Right ventricle myocardium superior (tissue), 1 donor: ENCODE measurements around the gene IFNL1. TPM values are rescaled to one million over a fixed set of nuclear protein-coding genes. Genes with fewer than 3 reads are reported as not detected.
"Not testable (repeated sequence)": the region's sequence is repeated elsewhere in the genome, so short reads cannot be mapped to it uniquely, and the experiment has no call there.

Experiments
- ATAC-seq: fragments of 200-7000 bp; cut with Tn5 transposase; one replicate; pipeline ENCODE4 v1.9.1; 2020; ENCODE audit warnings: mild to moderate bottlenecking; ENCODE audit not compliant: poor library complexity
- DNase-seq: peaks from one replicate; pipeline ENCODE4 v3.0.0-alpha.2; 2020
- intact Hi-C: fragments of 100-400 bp; cut with DNase I; formaldehyde crosslinking; loops from one replicate; pipeline ENCODE4 v1.11.2; 2022
- total RNA-seq: library from RNA; stranded (reverse); fragmentation: NEBNext Ultra II Directional; extraction: Animal tissue kit (Norgen Biotek cat#: 25700); gene quantifications from one replicate; pipeline ENCODE4 v1.2.1, GENCODE V29; 2021
- donor health status: DM: no; HTN: yes; CAD: no; lungs with severe emphysema.

Gene IFNL1
- total RNA-seq, 1 donor from 2014 or later, result not detected

- DNase-seq, result no peak
- no peak for ATAC-seq
- intact Hi-C loops, result no loop called here
Observed at GRCh38 chr19:39304701-39305571, 8.7 kb downstream of the IFNL1 start.

- no peak for ATAC-seq
- DNase-seq, result no peak
- intact Hi-C loops, result no loop called here
Observed at GRCh38 chr19:39306075-39306474, 9.9 kb downstream of the IFNL1 start.

GRCh38 chr19:39307046-39307821 is 11.0 kb downstream of the IFNL1 start:
- intact Hi-C loops, result no loop called here
- ATAC-seq, result peak; percentile 60
- no peak for DNase-seq

GRCh38 chr19:39307822-39308530 is 11.8 kb downstream of the IFNL1 start:
- intact Hi-C loops, result no loop called here
- ATAC-seq, result no peak
- DNase-seq, result no peak

- intact Hi-C loops, result no loop called here
- ATAC-seq, result no peak
- DNase-seq, result no peak
Observed at GRCh38 chr19:39308531-39309304, 12.5 kb downstream of the IFNL1 start.

GRCh38 chr19:39309305-39309670 is 13.1 kb downstream of the IFNL1 start:
- DNase-seq, ATAC-seq, intact Hi-C loops: not testable (repeated sequence)

GRCh38 chr19:39310558-39311311 is 14.5 kb downstream of the IFNL1 start:
- intact Hi-C loops, result no loop called here
- DNase-seq, result no peak
- ATAC-seq, result no peak

- intact Hi-C loops, result no loop called here
- DNase-seq, result no peak
- ATAC-seq, result no peak
Observed at GRCh38 chr19:39314016-39314728, 18.0 kb downstream of the IFNL1 start.

- DNase-seq, result no peak
- ATAC-seq, result no peak
- intact Hi-C loops, result no loop called here
Observed at GRCh38 chr19:39315933-39316332, 19.7 kb downstream of the IFNL1 start.

- intact Hi-C loops, result no loop called here
- DNase-seq (no peak), ATAC-seq (no peak)
Observed at GRCh38 chr19:39316627-39317321, 20.6 kb downstream of the IFNL1 start.

- no peak for DNase-seq
- intact Hi-C loops, result no loop called here
- no peak for ATAC-seq
Observed at GRCh38 chr19:39317476-39317875, 21.3 kb downstream of the IFNL1 start.

- intact Hi-C loops, result no loop called here
- ATAC-seq (no peak), DNase-seq (no peak)
Observed at GRCh38 chr19:39318071-39318470, 21.9 kb downstream of the IFNL1 start.

- intact Hi-C loops, result no loop called here
- DNase-seq, result no peak
- no peak for ATAC-seq
Observed at GRCh38 chr19:39318690-39319089, 22.5 kb downstream of the IFNL1 start.

- intact Hi-C loops, result no loop called here
- ATAC-seq (no peak), DNase-seq (no peak)
Observed at GRCh38 chr19:39319098-39319891, 23.1 kb downstream of the IFNL1 start.

- DNase-seq (no peak), ATAC-seq (no peak)
- intact Hi-C loops, result no loop called here
Observed at GRCh38 chr19:39319892-39320248, 23.7 kb downstream of the IFNL1 start.

GRCh38 chr19:39321117-39321831 is 25.1 kb downstream of the IFNL1 start:
- DNase-seq (no peak), ATAC-seq (no peak)
- intact Hi-C loops, result no loop called here
